Peyer's patch (tissue), 4 donors: ENCODE data around the gene CD53. TPM values are rescaled to one million over a fixed set of nuclear protein-coding genes. Genes with fewer than 3 reads are reported as not detected.

ENCODE experiments used
- DNase-seq, 3 donors: peaks; one replicate each; pipeline ENCODE4 v3.0.0-alpha.2; 2017 to 2019
- H3K27ac ChIP-seq, 4 donors: fragments of 200-600 bp; sonication (generic); one replicate each; pipeline ENCODE4 v1.5.1; 2016 to 2019
- H3K27me3 ChIP-seq, 2 donors: fragments of 200-600 bp; sonication (generic); one replicate each; pipeline ENCODE4 v1.5.1; 2019
- H3K36me3 ChIP-seq, 3 donors: fragments of 200-600 bp; sonication (generic); one replicate each; pipeline ENCODE4 v1.5.1; 2016 to 2019
- H3K4me1 ChIP-seq, 4 donors: fragments of 200-600 bp; sonication (generic); one replicate each; pipeline ENCODE4 v1.5.1; 2016 to 2019
- H3K4me3 ChIP-seq, 4 donors: fragments of 200-600 bp; sonication (generic); 1 replicate in 3 of 4; 2 replicates in 1 of 4; pipeline ENCODE4 v1.5.1; 2016 to 2019; ENCODE audit warnings: mild to moderate bottlenecking in 1 of 4
- H3K9me3 ChIP-seq, 4 donors: fragments of 200-600 bp; sonication (generic); one replicate each; pipeline ENCODE4 v1.5.1; 2016 to 2019; ENCODE audit warnings: mild to moderate bottlenecking in 1 of 4
- POLR2A ChIP-seq, 2 donors: fragments of 450-650 bp; IDR thresholded peaks; one replicate each; pipeline ENCODE4 v1.5.1; 2017; ENCODE audit warnings: antibody characterized with exemption in 2 of 2, mild to moderate bottlenecking in 2 of 2, moderate library complexity in 2 of 2
- total RNA-seq, 4 donors: library from RNA; depleted of rRNA; stranded (reverse); fragments of >200 nt; gene quantifications; one replicate each; pipeline ENCODE4 v1.1.0, GENCODE V29; 2016
- TF ChIP-seq, protein P1 (sequence below), 6 experiments: fragments of 450-650 bp in 4 of 6; fragments of 200-600 bp in 2 of 6; sonication (generic) in 1 of 6; IDR thresholded peaks; one replicate each; pipeline ENCODE4 v1.5.1; 2017 to 2019; ENCODE audit warnings: antibody characterized with exemption in 6 of 6, mild to moderate bottlenecking in 3 of 6, moderate library complexity in 1 of 6

CD53 gene
- total RNA-seq, 4 donors from 2014 or later = 6.9 to 166 (median 33.3) TPM

- Histone ChIP-seq H3K27me3 (no peaks in the 10 kb centered on the region), H3K27ac (no peak overlapping the region), H3K4me1 (no peaks in the 10 kb centered on the region), H3K36me3 (no peaks in the 10 kb centered on the region), H3K9me3 (no peaks in the 10 kb centered on the region), H3K4me3 (no peak overlapping the region)
- no peak for TF ChIP-seq POLR2A (IDR thresholded peaks at IDR 0.05)
- TF ChIP-seq, protein P1, sequence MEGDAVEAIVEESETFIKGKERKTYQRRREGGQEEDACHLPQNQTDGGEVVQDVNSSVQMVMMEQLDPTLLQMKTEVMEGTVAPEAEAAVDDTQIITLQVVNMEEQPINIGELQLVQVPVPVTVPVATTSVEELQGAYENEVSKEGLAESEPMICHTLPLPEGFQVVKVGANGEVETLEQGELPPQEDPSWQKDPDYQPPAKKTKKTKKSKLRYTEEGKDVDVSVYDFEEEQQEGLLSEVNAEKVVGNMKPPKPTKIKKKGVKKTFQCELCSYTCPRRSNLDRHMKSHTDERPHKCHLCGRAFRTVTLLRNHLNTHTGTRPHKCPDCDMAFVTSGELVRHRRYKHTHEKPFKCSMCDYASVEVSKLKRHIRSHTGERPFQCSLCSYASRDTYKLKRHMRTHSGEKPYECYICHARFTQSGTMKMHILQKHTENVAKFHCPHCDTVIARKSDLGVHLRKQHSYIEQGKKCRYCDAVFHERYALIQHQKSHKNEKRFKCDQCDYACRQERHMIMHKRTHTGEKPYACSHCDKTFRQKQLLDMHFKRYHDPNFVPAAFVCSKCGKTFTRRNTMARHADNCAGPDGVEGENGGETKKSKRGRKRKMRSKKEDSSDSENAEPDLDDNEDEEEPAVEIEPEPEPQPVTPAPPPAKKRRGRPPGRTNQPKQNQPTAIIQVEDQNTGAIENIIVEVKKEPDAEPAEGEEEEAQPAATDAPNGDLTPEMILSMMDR (IDR thresholded peaks at IDR 0.05) = no peak
- DNase-seq = no peak
Observed at GRCh38 chr1:110850627-110851026, 22.3 kb upstream of the CD53 start.

DNA sequence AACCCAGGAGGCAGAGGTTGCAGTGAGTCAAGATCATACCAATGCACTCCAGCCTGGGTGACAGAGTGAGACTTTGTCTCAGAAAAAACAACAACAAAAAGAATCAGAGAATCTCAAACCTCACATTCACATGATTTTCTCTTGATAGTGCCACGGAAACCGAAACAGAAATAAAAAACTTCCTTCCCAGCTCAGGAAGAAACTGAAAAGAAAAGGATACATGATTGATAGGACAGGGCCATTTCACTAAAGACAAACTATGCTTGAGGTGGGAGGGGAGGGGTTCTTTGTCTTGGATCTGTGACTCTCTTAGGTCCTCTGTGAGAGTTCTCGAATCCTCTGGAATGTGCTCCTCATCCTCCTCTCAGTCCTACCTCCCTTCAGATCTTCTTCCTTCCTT lies 19.8 kb upstream of the CD53 start:
- Histone ChIP-seq H3K4me3 (no peak overlapping the region), H3K9me3 (no peaks in the 10 kb centered on the region), H3K4me1 (no peaks in the 10 kb centered on the region), H3K36me3 (no peaks in the 10 kb centered on the region), H3K27ac (no peak overlapping the region), H3K27me3 (no peaks in the 10 kb centered on the region)
- TF ChIP-seq POLR2A (IDR thresholded peaks at IDR 0.05) = no peak
- TF ChIP-seq, protein P1 (IDR thresholded peaks at IDR 0.05) = no peak
- no peak for DNase-seq

GRCh38 chr1:110856410-110856809 lies 16.5 kb upstream of the CD53 start:
- Histone ChIP-seq H3K27me3 (no peaks in the 10 kb centered on the region), H3K4me1 (no peaks in the 10 kb centered on the region), H3K36me3 (no peaks in the 10 kb centered on the region), H3K9me3 (no peaks in the 10 kb centered on the region), H3K4me3 (no peak overlapping the region), H3K27ac (no peak overlapping the region)
- no peak for DNase-seq
- TF ChIP-seq POLR2A (IDR thresholded peaks at IDR 0.05) = no peak
- TF ChIP-seq, protein P1 (IDR thresholded peaks at IDR 0.05) = no peak

GRCh38 chr1:110857964-110858948 lies 14.7 kb upstream of the CD53 start:
- no peak for DNase-seq
- Histone ChIP-seq H3K4me1 (no peaks in the 10 kb centered on the region), H3K27ac (no peak overlapping the region), H3K36me3 (no peaks in the 10 kb centered on the region), H3K27me3 (no peaks in the 10 kb centered on the region), H3K9me3 (no peaks in the 10 kb centered on the region), H3K4me3 (no peak overlapping the region)
- TF ChIP-seq, protein P1 (IDR thresholded peaks at IDR 0.05) = no peak
- TF ChIP-seq POLR2A (IDR thresholded peaks at IDR 0.05) = no peak

DNA sequence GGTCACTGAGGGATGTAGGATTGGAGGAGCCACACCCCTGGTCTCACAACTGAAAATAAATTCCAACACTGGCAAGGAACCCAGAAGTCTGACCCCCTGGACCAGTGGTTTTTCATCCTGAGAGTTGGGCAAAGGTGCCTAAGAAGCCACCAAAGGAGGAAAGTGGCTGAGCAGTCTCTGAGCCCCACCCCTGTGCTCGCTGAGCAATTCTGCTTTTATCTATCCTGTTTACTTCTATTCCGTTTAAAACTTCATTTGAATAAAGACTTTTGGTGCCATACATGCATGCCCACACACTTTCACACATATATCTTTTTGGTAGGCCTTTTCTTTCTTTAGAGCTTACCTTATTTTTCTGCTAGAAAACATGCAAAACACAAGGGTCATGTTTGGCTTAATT lies 13.9 kb upstream of the CD53 start:
- Histone ChIP-seq H3K4me3 (no peak overlapping the region), H3K4me1 (no peaks in the 10 kb centered on the region), H3K36me3 (no peaks in the 10 kb centered on the region), H3K27me3 (no peaks in the 10 kb centered on the region), H3K27ac (no peak overlapping the region), H3K9me3 (no peaks in the 10 kb centered on the region)
- no peak for DNase-seq
- TF ChIP-seq POLR2A (IDR thresholded peaks at IDR 0.05) = no peak
- TF ChIP-seq, protein P1 (IDR thresholded peaks at IDR 0.05) = no peak
